Upper lobe of left lung (tissue), 6 donors: ENCODE measurements around the gene SEC16A. TPM values are rescaled to one million over a fixed set of nuclear protein-coding genes. Genes with fewer than 3 reads are reported as not detected.

ENCODE experiments used
- ATAC-seq, 2 donors: fragments of 200-7000 bp; cut with Tn5 transposase; one replicate each; pipeline ENCODE4 v1.9.1; 2022; ENCODE audit warnings: mild to moderate bottlenecking in 2 of 2, moderate library complexity in 2 of 2; ENCODE audit not compliant: low FRiP score in 2 of 2
- DNase-seq, 2 donors: peaks; one replicate each; pipeline ENCODE4 v3.0.0-alpha.2; 2019 to 2020
- H3K27ac ChIP-seq, 4 donors: fragments of 200-600 bp; sonication (generic); one replicate each; pipeline ENCODE4 v1.5.1; 2016 to 2019
- H3K27me3 ChIP-seq, 4 donors: fragments of 200-600 bp; sonication (generic); one replicate each; pipeline ENCODE4 v1.5.1; 2017 to 2019
- H3K36me3 ChIP-seq, 4 donors: fragments of 200-600 bp; sonication (generic); one replicate each; pipeline ENCODE4 v1.5.1; 2016 to 2019
- H3K4me1 ChIP-seq, 4 donors: fragments of 200-600 bp; sonication (generic); one replicate each; pipeline ENCODE4 v1.5.1; 2018 to 2019
- H3K4me3 ChIP-seq, 4 donors: fragments of 200-600 bp; sonication (generic); one replicate each; pipeline ENCODE4 v1.5.1; 2017 to 2019; ENCODE audit warnings: mild to moderate bottlenecking in 2 of 4, moderate library complexity in 1 of 4
- H3K9me3 ChIP-seq, 4 donors: fragments of 200-600 bp; sonication (generic); one replicate each; pipeline ENCODE4 v1.5.1; 2018 to 2019
- EP300 ChIP-seq, 4 donors: sonication (generic); formaldehyde crosslinking; IDR thresholded peaks; one replicate each; pipeline ENCODE4 v1.5.1; 2017; ENCODE audit warnings: antibody characterized with exemption in 4 of 4, control low read depth in 2 of 4
- POLR2A ChIP-seq, 4 donors: fragments of 450-650 bp; IDR thresholded peaks; one replicate each; pipeline ENCODE4 v1.5.1; 2016 to 2017; ENCODE audit warnings: antibody characterized with exemption in 4 of 4, mild to moderate bottlenecking in 2 of 4
- POLR2AphosphoS5 ChIP-seq, 2 donors: sonication (generic); formaldehyde crosslinking; IDR thresholded peaks; one replicate each; pipeline ENCODE4 v1.5.1; 2017; ENCODE audit warnings: antibody characterized with exemption in 2 of 2
- whole genome bisulfite sequencing, 2 donors: methylation state at CpG; one replicate each; pipeline ENCODE4 v1.1.5; 2017 to 2018; 5-methylcytosine and 5-hydroxymethylcytosine counted together
- total RNA-seq, 6 donors: library from RNA; depleted of rRNA in 4 of 6; stranded (reverse); fragments of >200 nt in 4 of 6; gene quantifications; one replicate each; pipeline versions ENCODE4 v1.1.0 to v1.2.1, GENCODE V29; 2016 to 2021
- TF ChIP-seq, protein P1 (sequence below), 6 experiments: fragments of 450-650 bp in 4 of 6; fragments of 200-600 bp in 2 of 6; sonication (generic) in 2 of 6; IDR thresholded peaks; one replicate each; pipeline ENCODE4 v1.5.1; 2016 to 2019; ENCODE audit warnings: antibody characterized with exemption in 6 of 6
- donor health status: DM: no; HTN: no; CAD: no; lungs with moderate emphysema.
- donor health status: DM: no; HTN: yes; CAD: no; lungs with severe emphysema.

The SEC16A gene
- total RNA-seq, 6 donors from 2014 or later: 64.1 to 89.1 (median 72.1) TPM

DNA sequence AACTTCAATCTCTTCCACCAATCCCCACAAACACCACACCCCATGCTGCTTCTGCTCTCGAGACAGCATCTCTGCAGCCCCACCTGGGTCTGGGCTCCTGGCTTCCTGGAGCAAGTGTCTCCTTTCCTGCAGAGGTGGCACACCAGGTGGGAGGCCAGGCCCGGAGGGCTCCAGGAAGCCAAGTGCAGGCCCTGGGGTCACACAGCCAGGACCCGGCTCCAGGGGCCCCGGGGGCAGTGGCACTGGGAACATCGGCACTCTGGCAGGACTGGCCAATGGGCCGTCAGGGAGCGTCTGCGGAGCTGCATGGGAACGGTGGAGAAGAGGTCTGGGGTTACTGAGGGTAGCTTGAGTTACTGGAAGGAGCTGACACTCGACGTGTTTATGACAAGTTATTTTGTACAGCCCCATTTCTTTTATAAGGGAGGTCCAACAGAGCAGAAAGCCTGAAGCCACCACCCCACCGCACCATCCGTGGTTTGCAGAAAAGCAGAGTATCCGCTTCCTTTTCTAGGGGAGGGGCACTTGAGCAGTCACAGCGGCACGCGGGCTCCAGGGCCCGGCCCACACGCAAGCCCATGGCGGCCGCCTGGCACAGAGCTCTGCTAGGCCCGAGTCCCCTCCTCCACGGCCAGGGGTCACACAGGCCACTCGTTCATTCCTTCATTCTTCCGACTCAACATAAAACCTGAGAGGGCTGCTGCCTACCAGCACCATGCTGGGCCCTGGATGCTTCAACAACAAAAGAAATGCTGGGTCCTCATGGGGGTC lies 28.6 kb downstream of the SEC16A start:
- Histone ChIP-seq H3K27ac (no peak overlapping the region), H3K4me1 (no peaks in the 10 kb centered on the region), H3K36me3 (peaks cover 59 to 100% (median 89%) of the 10 kb centered on the region in 4 donors), H3K27me3 (no peaks in the 10 kb centered on the region), H3K4me3 (no peak overlapping the region), H3K9me3 (no peaks in the 10 kb centered on the region)
- ATAC-seq (peak in 1 of 2 donors; percentile 6), DNase-seq (no peak)
- TF ChIP-seq EP300 (IDR thresholded peaks at IDR 0.05): no peak
- TF ChIP-seq, protein P1, sequence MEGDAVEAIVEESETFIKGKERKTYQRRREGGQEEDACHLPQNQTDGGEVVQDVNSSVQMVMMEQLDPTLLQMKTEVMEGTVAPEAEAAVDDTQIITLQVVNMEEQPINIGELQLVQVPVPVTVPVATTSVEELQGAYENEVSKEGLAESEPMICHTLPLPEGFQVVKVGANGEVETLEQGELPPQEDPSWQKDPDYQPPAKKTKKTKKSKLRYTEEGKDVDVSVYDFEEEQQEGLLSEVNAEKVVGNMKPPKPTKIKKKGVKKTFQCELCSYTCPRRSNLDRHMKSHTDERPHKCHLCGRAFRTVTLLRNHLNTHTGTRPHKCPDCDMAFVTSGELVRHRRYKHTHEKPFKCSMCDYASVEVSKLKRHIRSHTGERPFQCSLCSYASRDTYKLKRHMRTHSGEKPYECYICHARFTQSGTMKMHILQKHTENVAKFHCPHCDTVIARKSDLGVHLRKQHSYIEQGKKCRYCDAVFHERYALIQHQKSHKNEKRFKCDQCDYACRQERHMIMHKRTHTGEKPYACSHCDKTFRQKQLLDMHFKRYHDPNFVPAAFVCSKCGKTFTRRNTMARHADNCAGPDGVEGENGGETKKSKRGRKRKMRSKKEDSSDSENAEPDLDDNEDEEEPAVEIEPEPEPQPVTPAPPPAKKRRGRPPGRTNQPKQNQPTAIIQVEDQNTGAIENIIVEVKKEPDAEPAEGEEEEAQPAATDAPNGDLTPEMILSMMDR (IDR thresholded peaks at IDR 0.05): no peak
- no peak for TF ChIP-seq POLR2AphosphoS5 (IDR thresholded peaks at IDR 0.05)
- no peak for TF ChIP-seq POLR2A (IDR thresholded peaks at IDR 0.05)
- 86 to 94% methylated on average over 24 to 25 of the region's 25 CpGs for WGBS, 2 donors

DNA sequence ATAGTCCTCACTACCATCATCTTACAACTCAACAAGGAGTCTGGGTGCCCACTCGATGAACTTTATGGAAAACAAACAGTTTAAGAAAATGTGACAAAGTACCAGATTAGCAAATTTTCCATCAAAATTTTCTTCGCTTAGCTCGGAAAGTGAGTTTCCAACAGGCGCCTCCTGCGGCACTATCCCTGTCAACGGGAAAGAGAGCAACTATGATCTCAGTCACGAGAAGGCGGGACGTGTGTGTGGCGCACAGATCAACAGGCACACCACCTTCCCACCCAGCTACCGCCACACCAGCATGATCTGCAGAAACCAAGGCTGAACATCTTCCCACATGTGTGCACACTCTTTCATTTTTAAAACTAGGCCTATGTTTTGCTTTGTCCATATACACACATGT lies 29.5 kb downstream of the SEC16A start:
- no peaks in the 10 kb centered on the region for H3K4me1 ChIP-seq
- WGBS, 2 donors: 92 to 94% methylated on average over 11 of the region's 11 CpGs
- ATAC-seq (no peak), DNase-seq (no peak)
- H3K27ac ChIP-seq: no peak overlapping the region
- no peaks in the 10 kb centered on the region for H3K27me3 ChIP-seq
- H3K4me3 ChIP-seq: no peak overlapping the region
- no peaks in the 10 kb centered on the region for H3K9me3 ChIP-seq
- peaks cover 51 to 100% (median 87%) of the 10 kb centered on the region in 4 donors for H3K36me3 ChIP-seq
- no peak for TF ChIP-seq EP300 (IDR thresholded peaks at IDR 0.05)
- no peak for TF ChIP-seq POLR2A (IDR thresholded peaks at IDR 0.05)

DNA sequence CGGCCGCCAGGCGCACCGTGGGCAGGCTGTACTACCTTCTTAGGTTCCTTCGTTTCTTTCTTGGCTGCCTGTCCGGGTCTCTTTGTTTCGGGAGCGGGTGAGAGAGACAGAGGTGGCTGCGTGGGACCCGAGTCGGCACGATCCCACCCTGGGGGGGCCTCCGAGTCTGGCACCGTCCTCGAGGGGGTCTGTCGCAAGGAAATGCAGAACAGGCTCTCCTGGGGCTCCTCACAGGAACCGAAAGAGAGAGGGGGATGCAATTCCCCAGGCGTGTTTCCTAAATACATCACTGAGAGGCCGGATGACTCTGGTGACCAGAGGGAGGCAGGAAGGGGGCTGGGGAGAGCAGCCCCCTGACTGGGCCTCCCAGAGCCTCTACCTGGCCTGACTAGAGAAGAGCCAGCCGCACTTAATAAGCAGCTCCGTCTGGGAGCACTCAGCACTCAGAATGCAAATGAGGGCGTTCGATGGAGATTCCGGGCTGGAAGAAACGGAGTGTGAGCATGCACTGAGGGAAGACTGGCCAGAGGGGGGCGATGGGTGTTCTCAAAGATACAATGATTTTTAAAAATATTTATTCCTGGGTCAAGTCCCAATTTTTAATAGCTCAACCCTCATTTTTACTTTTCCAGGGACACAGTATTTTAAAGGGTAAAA lies 31.5 kb downstream of the SEC16A start:
- Histone ChIP-seq H3K36me3 (peaks cover 46 to 100% (median 88%) of the 10 kb centered on the region in 4 donors), H3K27me3 (no peaks in the 10 kb centered on the region), H3K9me3 (no peaks in the 10 kb centered on the region), H3K27ac (no peak overlapping the region), H3K4me1 (no peaks in the 10 kb centered on the region), H3K4me3 (no peak overlapping the region)
- no peak for ATAC-seq
- no peak for DNase-seq
- TF ChIP-seq EP300 (IDR thresholded peaks at IDR 0.05) (no peak), POLR2AphosphoS5 (IDR thresholded peaks at IDR 0.05) (no peak), POLR2A (IDR thresholded peaks at IDR 0.05) (no peak)
- 94 to 95% methylated on average over 26 of the region's 26 CpGs for WGBS, 2 donors

DNA sequence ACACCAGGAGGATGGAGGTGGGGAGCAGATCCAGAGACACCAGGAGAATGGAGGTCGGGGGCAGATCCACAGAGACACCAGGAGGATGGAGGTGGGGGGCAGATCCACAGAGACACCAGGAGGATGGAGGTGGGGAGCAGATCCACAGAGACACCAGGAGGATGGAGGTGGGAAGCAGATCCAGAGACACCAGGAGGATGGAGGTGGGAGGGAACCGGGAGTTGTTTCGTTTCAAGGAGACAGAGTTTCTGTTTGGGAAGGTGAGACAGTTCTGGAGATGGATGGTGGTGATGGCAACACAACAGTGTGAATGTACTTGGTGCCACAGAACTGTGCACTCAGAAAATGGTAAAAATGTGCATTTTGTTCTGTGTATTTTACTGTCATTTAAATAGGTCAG lies 34.2 kb downstream of the SEC16A start:
- H3K27ac ChIP-seq: no peak overlapping the region
- DNase-seq (no peak), ATAC-seq (no peak)

DNA sequence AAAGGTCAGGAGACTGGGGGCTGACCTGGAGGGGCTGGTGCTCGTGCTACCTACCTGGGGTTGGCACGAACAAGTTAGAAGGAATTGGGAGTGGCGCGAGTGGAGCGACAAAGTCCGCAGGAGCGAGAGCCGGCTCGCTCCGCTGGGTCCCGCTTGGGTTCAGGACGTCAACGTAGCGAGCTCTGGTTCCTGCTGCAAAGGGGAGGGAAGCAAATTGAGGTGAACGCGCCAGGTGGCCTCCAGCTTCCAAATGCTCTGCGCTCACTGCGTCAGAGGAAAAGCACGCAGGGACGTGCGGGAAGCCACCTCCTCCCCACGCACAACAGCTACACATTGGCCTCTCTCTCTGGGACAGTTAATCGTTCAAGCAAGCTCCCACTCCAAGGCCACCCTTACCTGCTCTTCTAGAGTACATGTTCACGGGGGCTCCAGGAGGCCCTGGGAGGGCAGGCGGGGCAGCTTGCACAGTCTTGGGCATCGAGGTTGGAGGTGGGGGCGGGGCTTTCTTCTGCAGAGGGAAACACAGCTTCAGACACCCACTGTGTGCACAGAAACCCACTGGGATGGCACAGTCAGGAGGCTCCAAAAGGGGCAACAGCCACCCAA lies 35.6 kb downstream of the SEC16A start:
- Histone ChIP-seq H3K27ac (no peak overlapping the region), H3K27me3 (no peaks in the 10 kb centered on the region), H3K4me1 (no peaks in the 10 kb centered on the region), H3K4me3 (no peak overlapping the region), H3K9me3 (no peaks in the 10 kb centered on the region), H3K36me3 (peaks cover 33 to 100% (median 92%) of the 10 kb centered on the region in 4 donors)
- 95% methylated on average over 27 of the region's 27 CpGs for WGBS, 2 donors
- ATAC-seq (no peak), DNase-seq (peak in 1 of 2 donors; percentile 54)
- TF ChIP-seq EP300 (IDR thresholded peaks at IDR 0.05) (no peak), POLR2AphosphoS5 (IDR thresholded peaks at IDR 0.05) (no peak), POLR2A (IDR thresholded peaks at IDR 0.05) (no peak)
- TF ChIP-seq, protein P1 (IDR thresholded peaks at IDR 0.05): no peak

More for the DNA sequence above, 34.2 kb downstream of the SEC16A start:
- 94% methylated on average over 3 of the region's 3 CpGs for WGBS, 2 donors
- H3K9me3 ChIP-seq: no peaks in the 10 kb centered on the region
- peaks cover 37 to 100% (median 86%) of the 10 kb centered on the region in 4 donors for H3K36me3 ChIP-seq
- H3K4me1 ChIP-seq: no peaks in the 10 kb centered on the region
- TF ChIP-seq EP300 (IDR thresholded peaks at IDR 0.05): no peak
- TF ChIP-seq, protein P1 (IDR thresholded peaks at IDR 0.05): no peak
- TF ChIP-seq POLR2AphosphoS5 (IDR thresholded peaks at IDR 0.05): no peak
- no peak for TF ChIP-seq POLR2A (IDR thresholded peaks at IDR 0.05)
- H3K4me3 ChIP-seq: no peak overlapping the region
- H3K27me3 ChIP-seq: no peaks in the 10 kb centered on the region
